Stromal cell of bone marrow (primary cell): ENCODE results near the gene SLC15A2.

Experiments
- DNase-seq: peaks from one replicate; pipeline ENCODE4 v3.0.0-alpha.2; 2012; ENCODE audit warnings: low read depth

SLC15A2 gene

GRCh38 chr3:121980450-121980796 lies 86.2 kb downstream of the SLC15A2 start:
- no peak for DNase-seq

GRCh38 chr3:121981473-121981872 lies 87.3 kb downstream of the SLC15A2 start:
- no peak for DNase-seq

GRCh38 chr3:121985846-121986245 lies 91.6 kb downstream of the SLC15A2 start:
- no peak for DNase-seq

GRCh38 chr3:121988146-121988545 lies 93.9 kb downstream of the SLC15A2 start:
- no peak for DNase-seq

GRCh38 chr3:121989943-121990342 lies 95.7 kb downstream of the SLC15A2 start:
- DNase-seq: no peak

- no peak for DNase-seq
Observed at GRCh38 chr3:121992601-121993560, 98.7 kb downstream of the SLC15A2 start.
